ENCODE results near the gene RDH5. TPM values are rescaled to one million over a fixed set of nuclear protein-coding genes. Genes with fewer than 3 reads are reported as not detected.

Gene RDH5
- total and polyA plus RNA-seq, 2 of the 4 experiments (the other 2 are of a cell fraction), result 7.3 to 18.8 TPM

GRCh38 chr12:55706568-55707218 is 13.5 kb upstream of the RDH5 start:
- DNase-seq, result no peak
- Histone ChIP-seq H2BK15ac (ENCODE audit: low read depth, low read length) (no peak overlapping the region), H3K27me3 (ENCODE audit: control insufficient read depth, insufficient read depth, low read length) (peaks cover 25% of the 10 kb centered on the region), H2AK5ac (ENCODE audit: low read depth, low read length) (no peak overlapping the region), H2BK120ac (ENCODE audit: low read depth, low read length) (no peak overlapping the region), H3K14ac (replicated peaks; ENCODE audit: low read depth, low read length) (no peak overlapping the region), H3K4me3 (ENCODE audit: insufficient read depth, low read depth, low read length) (peak overlapping the region; percentile 74; the same call in 1 of the 2 replicates), H3K36me3 (ENCODE audit: control insufficient read depth, insufficient read depth, low read length) (no peaks in the 10 kb centered on the region), H2BK20ac (ENCODE audit: low read depth, low read length) (no peak overlapping the region), H3K9ac (ENCODE audit: low read depth, low read length) (no peak overlapping the region), H3K56ac (ENCODE audit: extremely low read depth, insufficient read depth, low read length) (no peak overlapping the region), H2BK5ac (ENCODE audit: low read depth, low read length, poor library complexity, severe bottlenecking) (no peak overlapping the region), H4K91ac (ENCODE audit: insufficient read depth, low read depth, low read length) (no peak overlapping the region), H2AFZ (replicated peaks; ENCODE audit: low read length, poor library complexity) (peak overlapping the region; percentile 91), H3K4ac (ENCODE audit: low read depth, low read length) (no peak overlapping the region), H4K8ac (ENCODE audit: low read depth in 2 of 2, low read length in 2 of 2) (no peak overlapping the region), H4K5ac (ENCODE audit: low read depth, low read length) (no peak overlapping the region), H4K20me1 (ENCODE audit: insufficient read depth, low read length) (no peaks in the 10 kb centered on the region), H3K9me3 (ENCODE audit: control insufficient read depth, insufficient read depth, low read length) (no peaks in the 10 kb centered on the region), H3K23ac (ENCODE audit: low read depth, low read length) (no peak overlapping the region), H3K4me2 (ENCODE audit: low read depth, low read length) (peak overlapping the region; percentile 84; the same call in 1 of the 2 replicates), H2AK9ac (replicated peaks; ENCODE audit: low read depth, low read length, poor library complexity) (no peak overlapping the region), H3K79me1 (ENCODE audit: low read depth in 1 of 2, low read length in 2 of 2) (no peaks in the 10 kb centered on the region), H3K9me1 (ENCODE audit: insufficient read depth, low read length) (no peaks in the 10 kb centered on the region; the same call in 1 of the 2 replicates), H3K18ac (ENCODE audit: low read depth, low read length) (no peak overlapping the region), H3K4me1 (ENCODE audit: control insufficient read depth, insufficient read depth, low read length) (0 out of 2 replicates have a peak, but pooled peaks cover 2% of the 10 kb centered on the region), H3K27ac (ENCODE audit: insufficient read depth, low read length) (no peak overlapping the region)
- in situ Hi-C loops (cut with MboI; ENCODE audit: low sequenced_read_pairs) (no loop called here), dilution Hi-C loops (cut with HindIII; ENCODE audit: low sequenced_read_pairs, unreplicated experiment) (no loop called here), intact Hi-C loops (cut with micrococcal nuclease) (no loop called here)
- WGBS, 2 experiments (ENCODE audit: extremely low coverage in 2 of 2, insufficient read length in 1 of 2), result no CpG with 5 or more reads among the region's 2 CpGs
- POLR2A ChIA-PET (ENCODE audit: unreplicated experiment), result no interaction called here
- no TSS peak for BruUV-seq (replicated peaks)
- no peak for ATAC-seq (ENCODE audit: low read depth)
- CTCF ChIA-PET, result no interaction called here
- TF ChIP-seq RCOR1 (IDR thresholded peaks at IDR 0.05; ENCODE audit: insufficient replicate concordance, low read length) (no peak), RFX5 (IDR thresholded peaks at IDR 0.05; ENCODE audit: low read depth, low read length) (no peak), FOS (IDR thresholded peaks at IDR 0.05; ENCODE audit: low read depth, low read length) (no peak)
